GM23248 (cell line): ENCODE measurements around the gene ABHD6. TPM values are rescaled to one million over a fixed set of nuclear protein-coding genes. Genes with fewer than 3 reads are reported as not detected.
A peak's percentile ranks its signal among the peaks of the same experiment; 100 is the strongest.
"Not testable (repeated sequence)": the region's sequence is repeated elsewhere in the genome, so short reads cannot be mapped to it uniquely, and the experiment has no call there.

Experiments
- DNase-seq: peaks from one replicate; pipeline ENCODE4 v3.0.0-alpha.2; 2015
- H2AFZ ChIP-seq: fragments of 200-600 bp; sonication (generic); 2 replicates; pipeline ENCODE4 v1.6.1; 2016; ENCODE audit warnings: antibody characterized with exemption
- H3F3A ChIP-seq: fragments of 200-600 bp; sonication (generic); 2 replicates; pipeline ENCODE4 v1.6.1; 2016; ENCODE audit warnings: mild to moderate bottlenecking, antibody characterized with exemption, mixed run types; ENCODE audit not compliant: insufficient read depth
- H3K27ac ChIP-seq: fragments of 200-600 bp; sonication (generic); 2 replicates; pipeline ENCODE4 v1.5.1; 2016; ENCODE audit warnings: mild to moderate bottlenecking
- H3K27me3 ChIP-seq: fragments of 200-600 bp; sonication (generic); replicated peaks from 2 replicates; pipeline ENCODE4 v1.6.1; 2016; ENCODE audit warnings: mild to moderate bottlenecking; ENCODE audit not compliant: insufficient read depth
- H3K36me3 ChIP-seq: fragments of 200-600 bp; sonication (generic); 2 replicates; pipeline ENCODE4 v1.6.1; 2016; ENCODE audit warnings: low read depth, mild to moderate bottlenecking
- H3K4me1 ChIP-seq: fragments of 200-600 bp; sonication (generic); 2 replicates; pipeline ENCODE4 v1.6.1; 2016; ENCODE audit warnings: mild to moderate bottlenecking; ENCODE audit not compliant: insufficient read depth
- H3K4me2 ChIP-seq: fragments of 200-600 bp; sonication (generic); one replicate; pipeline ENCODE4 v1.6.1; 2016; ENCODE audit warnings: mild to moderate bottlenecking; ENCODE audit not compliant: unreplicated experiment
- H3K4me3 ChIP-seq: fragments of 200-600 bp; sonication (generic); 2 replicates; pipeline ENCODE4 v1.5.1; 2016; ENCODE audit warnings: mild to moderate bottlenecking
- H3K79me2 ChIP-seq: fragments of 200-600 bp; sonication (generic); 2 replicates; pipeline ENCODE4 v1.6.1; 2016; ENCODE audit warnings: mild to moderate bottlenecking; ENCODE audit not compliant: insufficient read depth
- H3K9ac ChIP-seq: fragments of 200-600 bp; sonication (generic); 2 replicates; pipeline ENCODE4 v1.6.1; 2016; ENCODE audit warnings: mild to moderate bottlenecking
- H3K9me2 ChIP-seq: fragments of 200-600 bp; sonication (generic); 2 replicates; pipeline ENCODE4 v1.6.1; 2016; ENCODE audit warnings: mixed run types, mild to moderate bottlenecking, moderate library complexity; ENCODE audit not compliant: insufficient read depth
- H3K9me3 ChIP-seq: fragments of 200-600 bp; sonication (generic); one replicate; pipeline ENCODE4 v1.6.1; 2017; ENCODE audit warnings: low read depth
- H4K20me1 ChIP-seq: fragments of 200-600 bp; sonication (generic); 2 replicates; pipeline ENCODE4 v1.6.0; 2016; ENCODE audit not compliant: insufficient read depth
- EZH2 ChIP-seq: fragments of 200-600 bp; sonication (generic); IDR thresholded peaks from 2 replicates; pipeline ENCODE4 v1.6.1; 2018; ENCODE audit warnings: antibody characterized with exemption, mild to moderate bottlenecking; ENCODE audit not compliant: insufficient read depth, poor library complexity, severe bottlenecking
- EZH2phosphoT487 ChIP-seq: fragments of 200-600 bp; sonication (generic); IDR thresholded peaks from 2 replicates; pipeline ENCODE4 v1.6.1; 2018; ENCODE audit warnings: antibody characterized with exemption, moderate library complexity, mild to moderate bottlenecking, low read depth; ENCODE audit not compliant: insufficient read depth
- WGBS, 2 experiments: methylation state at CpG; one replicate each; pipeline ENCODE4 v1.1.6; 2015 to 2017; ENCODE audit warnings: low lambda C conversion rate in 2 of 2, low coverage in 1 of 2; ENCODE audit errors: missing lambda C conversion rate in 2 of 2; 5-methylcytosine and 5-hydroxymethylcytosine counted together
- in situ Hi-C: fragments of 300-500 bp; cut with MboI; formaldehyde crosslinking; loops from 2 replicates; pipeline ENCODE4 v1.15.0; 2020
- polyA plus RNA-seq: library from polyadenylated mRNA; unstranded; fragments of >200 nt; fragmentation: Nextera tagmentation; extraction: Ambion mirVana; gene quantifications from 2 replicates; pipeline ENCODE4 v1.2.1, GENCODE V29; 2016
- total RNA-seq: library from RNA; depleted of rRNA; stranded (reverse); fragments of >200 nt; shearing (Covaris generic); gene quantifications from 2 replicates; pipeline ENCODE4 v1.2.3, GENCODE V29; 2014

Gene ABHD6
- total and polyA plus RNA-seq, 2 experiments from 2014 or later, result 4.4 to 5.3 TPM

DNA sequence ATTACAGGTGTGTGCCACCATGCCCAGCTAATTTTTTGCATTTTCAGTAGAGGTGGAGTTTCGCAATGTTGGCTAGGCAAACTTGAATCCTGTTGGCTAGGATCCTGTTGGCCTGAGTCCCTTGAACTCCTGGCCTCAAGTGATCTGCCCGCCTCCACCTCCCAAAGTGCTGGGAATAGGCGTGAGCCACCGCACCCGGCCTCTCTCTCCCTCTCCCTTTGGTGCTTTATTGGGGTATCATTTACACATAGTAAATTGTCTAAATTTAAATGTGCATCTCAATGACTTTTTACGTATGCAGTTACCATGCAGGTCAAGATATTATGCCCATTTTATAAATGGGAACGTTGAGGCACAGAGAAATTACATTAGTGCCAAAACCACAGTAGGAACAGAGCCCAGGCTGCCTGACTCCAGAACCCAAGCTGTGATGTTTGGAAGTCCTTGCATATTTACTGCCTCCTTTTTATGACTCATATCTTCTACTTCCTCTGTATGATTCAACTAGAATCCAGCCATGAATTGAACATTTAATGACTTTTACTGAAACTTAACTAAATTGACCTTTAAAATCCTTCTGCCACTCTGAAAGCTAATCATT lies 34.4 kb downstream of the ABHD6 start:
- Histone ChIP-seq H3K9me2 (no peaks in the 10 kb centered on the region), H3K36me3 (no peaks in the 10 kb centered on the region), H2AFZ (peak overlapping the region; percentile 79), H4K20me1 (no peaks in the 10 kb centered on the region), H3K27me3 (no peaks in the 10 kb centered on the region), H3F3A (peaks cover 24% of the 10 kb centered on the region), H3K4me2 (peak overlapping the region; percentile 84), H3K9ac (peak overlapping the region; percentile 69), H3K4me3 (peak overlapping the region; percentile 60), H3K9me3 (no peaks in the 10 kb centered on the region), H3K79me2 (no peaks in the 10 kb centered on the region), H3K27ac (peak overlapping the region; percentile 85), H3K4me1 (peaks cover 23% of the 10 kb centered on the region)
- in situ Hi-C loops, result no loop called here
- peak; percentile 93 for DNase-seq
- 34 to 40% methylated on average over 7 of the region's 7 CpGs for WGBS, 2 experiments
- TF ChIP-seq EZH2phosphoT487 (no peak), EZH2 (no peak)

GRCh38 chr3:58272891-58273290 lies 35.3 kb downstream of the ABHD6 start:
- H3K36me3 ChIP-seq, result no peaks in the 10 kb centered on the region
- WGBS, 2 experiments, result 84% methylated on average over 3 of the region's 3 CpGs
- H3K4me3 ChIP-seq, result peak overlapping the region; percentile 60; the same call in 1 of the 2 replicates
- H3K4me1 ChIP-seq, result peaks cover 23% of the 10 kb centered on the region
- H3K9me2 ChIP-seq, result no peaks in the 10 kb centered on the region
- in situ Hi-C loops, result no loop called here
- peak overlapping the region; percentile 85 for H3K27ac ChIP-seq
- TF ChIP-seq EZH2phosphoT487 (no peak), EZH2 (no peak)
- peak; percentile 32 for DNase-seq
- H3K27me3 ChIP-seq, result no peaks in the 10 kb centered on the region
- peak overlapping the region; percentile 84 for H3K4me2 ChIP-seq
- peak overlapping the region; percentile 69 for H3K9ac ChIP-seq
- no peaks in the 10 kb centered on the region for H3K9me3 ChIP-seq
- peaks cover 24% of the 10 kb centered on the region for H3F3A ChIP-seq
- H3K79me2 ChIP-seq, result no peaks in the 10 kb centered on the region
- no peak overlapping the region for H2AFZ ChIP-seq
- no peaks in the 10 kb centered on the region for H4K20me1 ChIP-seq

DNA sequence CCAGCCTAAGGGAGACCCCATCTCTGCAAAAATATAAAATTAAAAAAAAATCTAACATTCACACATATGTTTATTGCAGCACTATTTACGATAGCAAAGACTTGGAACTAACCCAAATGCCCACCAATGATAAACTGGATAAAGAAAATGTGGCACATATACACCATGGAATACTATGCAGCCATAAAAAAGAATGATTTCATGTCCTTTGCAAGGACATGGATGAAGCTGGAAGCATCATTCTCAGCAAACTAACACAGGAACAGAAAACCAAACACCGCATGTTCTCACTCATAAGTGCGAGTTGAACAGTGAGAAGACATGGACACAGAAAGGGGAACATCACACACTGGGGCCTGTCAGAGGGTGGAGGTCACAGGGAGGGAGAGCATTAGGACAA lies 35.8 kb downstream of the ABHD6 start:
- H3K9ac ChIP-seq, in situ Hi-C loops, H3K27me3 ChIP-seq, DNase-seq, H3K4me3 ChIP-seq, H4K20me1 ChIP-seq, H3K9me3 ChIP-seq, H3K36me3 ChIP-seq, H2AFZ ChIP-seq, H3K9me2 ChIP-seq, H3K79me2 ChIP-seq: not testable (repeated sequence)
- peaks cover 24% of the 10 kb centered on the region for H3F3A ChIP-seq
- peaks cover 23% of the 10 kb centered on the region for H3K4me1 ChIP-seq
- H3K4me2 ChIP-seq, result peak overlapping the region; percentile 84
- peak overlapping the region; percentile 85; the same call in 1 of the 2 replicates for H3K27ac ChIP-seq
- WGBS, 2 experiments, result 95 to 99% methylated on average over 3 of the region's 3 CpGs

- peak; percentile 50 for DNase-seq
- WGBS, 2 experiments, result 69 to 72% methylated on average over 3 of the region's 3 CpGs
Observed at GRCh38 chr3:58274027-58274614, 36.5 kb downstream of the ABHD6 start.

More at GRCh38 chr3:58274027-58274614, 36.5 kb downstream of the ABHD6 start:
- H3K9me3 ChIP-seq, result no peaks in the 10 kb centered on the region
- peaks cover 24% of the 10 kb centered on the region for H3F3A ChIP-seq
- H2AFZ ChIP-seq, result peak overlapping the region; percentile 0; the same call in 1 of the 2 replicates
- in situ Hi-C loops, result no loop called here
- peaks cover 23% of the 10 kb centered on the region for H3K4me1 ChIP-seq
- no peaks in the 10 kb centered on the region for H4K20me1 ChIP-seq
- H3K27me3 ChIP-seq, result no peaks in the 10 kb centered on the region
- H3K79me2 ChIP-seq, result no peaks in the 10 kb centered on the region
- no peaks in the 10 kb centered on the region for H3K36me3 ChIP-seq
- H3K4me2 ChIP-seq, result peak overlapping the region; percentile 17
- no peaks in the 10 kb centered on the region for H3K9me2 ChIP-seq
- H3K4me3 ChIP-seq, result no peak overlapping the region
- no peak overlapping the region for H3K27ac ChIP-seq
- TF ChIP-seq EZH2 (no peak), EZH2phosphoT487 (no peak)
- no peak overlapping the region for H3K9ac ChIP-seq
